GM18873 (cell line): ENCODE data around the gene DCP2.
"Not testable (repeated sequence)": the region's sequence is repeated elsewhere in the genome, so short reads cannot be mapped to it uniquely, and the experiment has no call there.

ENCODE experiments used
- ATAC-seq: cut with Tn5 transposase; IDR thresholded peaks from one replicate; pipeline ENCODE4 v1.9.1; 2021; ENCODE audit warnings: mild to moderate bottlenecking, moderate library complexity, moderate number of reproducible peaks; ENCODE audit not compliant: unreplicated experiment, low FRiP score

Gene DCP2

GRCh38 chr5:112976432-112977309 is at the start of gene DCP2:
TSS of gene DCP2 (plus strand) at chr5:112976798. CDS start at chr5:112976934, 136 bp downstream.
- peak; percentile 98 for ATAC-seq

- peak; percentile 86 for ATAC-seq
Observed at GRCh38 chr5:112929336-112930081, 47.1 kb upstream of the DCP2 start.

DNA sequence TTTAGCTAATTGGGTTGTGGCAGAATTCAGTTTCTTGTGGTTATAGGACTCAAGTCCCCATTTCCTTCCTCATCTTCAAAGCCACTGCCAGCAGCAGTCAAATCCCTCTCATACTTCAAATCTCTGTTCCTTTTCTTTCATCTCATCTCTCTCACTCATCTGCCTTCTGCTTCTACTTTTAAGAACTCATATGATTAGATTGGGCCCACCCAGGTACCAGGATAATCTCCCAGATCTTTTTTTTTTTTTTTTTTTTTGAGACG is 46.6 kb upstream of the DCP2 start:
- peak; percentile 41 for ATAC-seq

- ATAC-seq: no peak
Observed at GRCh38 chr5:112931473-112931872, 45.1 kb upstream of the DCP2 start.

- no peak for ATAC-seq
Observed at GRCh38 chr5:112933105-112933504, 43.5 kb upstream of the DCP2 start.

DNA sequence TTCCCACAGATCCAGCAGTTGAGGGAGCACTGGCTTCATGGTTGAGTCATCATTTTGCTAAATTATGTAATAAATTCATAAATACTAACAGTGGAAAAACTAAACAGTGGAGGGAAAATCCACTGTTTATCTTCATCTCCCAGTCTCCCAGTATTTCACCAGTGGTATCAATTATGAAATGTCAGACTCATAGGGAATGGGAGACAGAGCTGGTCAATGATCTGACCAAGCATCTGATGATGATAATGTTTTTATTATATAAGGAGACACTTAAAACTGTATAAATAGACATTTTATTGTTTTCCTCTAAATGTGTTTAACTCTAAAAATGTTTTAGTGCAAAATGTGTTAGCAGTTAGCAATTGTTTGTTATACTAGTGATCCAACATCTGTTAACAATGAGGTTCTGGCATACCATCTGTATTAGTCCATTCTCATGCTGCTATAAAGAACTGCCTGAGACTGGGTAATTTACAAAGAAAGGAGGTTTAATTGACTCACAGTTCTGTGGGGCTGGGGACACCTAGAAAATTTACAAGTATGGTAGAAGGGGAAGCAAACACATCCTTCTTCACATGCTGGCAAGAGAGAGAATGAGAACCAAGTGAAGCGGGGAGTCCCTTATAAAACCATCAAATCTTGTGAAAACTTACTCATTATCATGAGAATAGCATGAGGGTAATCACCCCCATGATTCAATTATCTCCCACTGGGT is 42.8 kb upstream of the DCP2 start:
- no peak for ATAC-seq

DNA sequence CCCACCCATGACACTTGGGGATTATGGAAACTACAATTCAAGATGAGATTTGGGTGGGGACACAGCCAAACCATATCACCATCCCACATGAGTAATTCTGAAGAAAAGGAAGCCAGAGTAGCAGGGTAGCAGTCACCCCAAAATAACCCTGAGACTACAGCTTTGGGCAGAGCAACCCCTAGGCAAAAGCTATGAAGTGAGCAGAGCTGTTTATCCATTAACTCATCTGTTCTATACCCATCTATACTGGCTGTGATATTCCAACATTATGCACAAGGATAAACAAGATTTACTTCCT is 42.3 kb upstream of the DCP2 start:
- no peak for ATAC-seq

GRCh38 chr5:112935675-112936074 is 40.9 kb upstream of the DCP2 start:
- ATAC-seq: no peak

- no peak for ATAC-seq
Observed at GRCh38 chr5:112938286-112938685, 38.3 kb upstream of the DCP2 start.

GRCh38 chr5:112940670-112941069 is 35.9 kb upstream of the DCP2 start:
- no peak for ATAC-seq

DNA sequence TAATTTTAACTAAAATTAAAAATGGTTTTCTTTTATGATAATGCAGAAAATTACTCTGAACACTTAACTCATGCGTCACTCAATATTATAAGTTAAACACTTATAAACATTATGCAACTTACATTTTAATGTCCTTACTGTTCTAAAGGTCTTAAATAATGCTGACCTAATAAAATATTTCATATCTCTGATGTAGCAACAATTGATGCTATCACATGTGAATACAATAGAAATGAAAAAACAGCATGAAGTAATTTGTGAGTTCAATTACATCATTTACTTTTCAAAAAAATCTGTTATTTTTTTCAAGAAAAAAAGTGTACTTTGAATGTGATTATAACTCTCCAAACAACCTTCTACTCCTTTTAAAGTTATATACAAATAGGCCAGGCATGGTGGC is 28.1 kb upstream of the DCP2 start:
- ATAC-seq: no peak

DNA sequence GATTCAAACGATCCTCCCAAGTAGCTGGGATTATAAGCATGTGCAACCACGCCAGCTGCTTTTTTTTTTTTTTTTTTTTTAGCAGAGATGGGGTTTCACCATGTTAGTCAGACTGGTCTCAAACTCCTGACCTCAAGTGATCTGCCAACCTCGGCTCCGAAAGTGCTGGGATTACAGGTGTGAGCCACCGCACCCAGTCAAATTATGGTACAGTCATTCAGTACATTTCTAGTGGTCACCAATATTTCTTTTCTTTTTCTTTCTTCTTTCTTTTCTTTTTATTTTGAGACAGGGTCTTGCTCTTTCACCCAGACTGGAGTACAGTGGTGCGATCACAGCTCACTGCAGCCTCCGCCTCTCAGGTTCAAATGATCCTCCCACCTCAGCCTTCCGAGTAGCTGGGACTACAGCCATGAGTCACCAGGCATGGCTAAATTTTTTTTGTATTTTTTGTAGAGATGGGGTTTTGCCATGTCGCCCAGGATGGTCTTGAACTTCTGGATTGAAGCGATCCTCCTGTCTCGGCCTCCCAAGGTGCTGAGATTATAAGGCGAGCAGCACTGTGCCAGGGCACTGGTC is 25.4 kb upstream of the DCP2 start:
- ATAC-seq: peak; percentile 83

GRCh38 chr5:112956606-112957005 is 20.0 kb upstream of the DCP2 start:
- no peak for ATAC-seq

- no peak for ATAC-seq
Observed at GRCh38 chr5:112957036-112957808, 19.4 kb upstream of the DCP2 start.

DNA sequence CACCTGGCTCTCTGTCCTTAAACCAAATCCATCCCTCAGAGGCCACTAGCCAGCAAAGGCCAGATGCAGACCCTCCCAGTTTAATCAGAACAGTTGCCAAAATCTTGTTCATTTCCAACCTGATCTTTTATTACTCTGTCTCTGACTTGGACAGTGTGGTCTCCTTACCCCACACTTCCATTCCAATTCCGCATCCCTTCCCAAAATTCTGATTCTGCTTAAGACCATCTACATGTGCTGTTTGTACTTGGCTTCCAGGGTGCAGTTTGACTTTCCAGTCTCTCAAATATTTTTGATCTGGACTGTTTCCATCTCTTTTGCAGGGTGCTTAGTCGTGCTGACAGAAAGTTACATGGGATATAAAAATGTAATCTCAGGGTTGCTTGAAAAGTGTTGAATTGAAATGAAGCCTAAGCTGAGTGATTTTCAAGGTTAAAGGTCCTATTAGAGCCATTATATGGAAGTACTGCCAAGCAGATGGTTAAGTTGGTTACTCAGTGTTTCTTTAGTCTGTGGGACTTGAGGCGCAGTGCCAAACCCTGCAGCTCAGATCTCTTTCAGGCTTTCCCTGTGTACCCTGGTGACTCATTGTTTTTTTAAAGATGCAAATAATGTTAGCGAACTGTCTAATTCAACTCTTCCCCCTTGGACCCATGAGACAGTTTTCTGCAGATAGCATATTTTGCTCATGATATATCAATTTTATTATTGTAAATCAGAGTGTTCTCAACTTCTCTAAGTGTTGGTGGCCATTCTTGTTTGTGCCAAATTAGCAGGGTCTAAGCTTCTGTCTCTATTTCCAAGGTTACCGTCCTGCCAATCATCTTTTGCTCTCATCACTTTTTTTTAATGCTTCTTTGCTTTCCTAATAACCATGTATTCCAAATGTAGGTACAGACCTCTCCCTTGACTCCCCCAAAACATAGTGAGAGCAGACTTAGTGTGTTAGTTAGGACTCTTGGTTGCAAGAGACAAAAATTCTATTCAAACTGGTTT is 18.2 kb upstream of the DCP2 start:
- ATAC-seq: peak; percentile 67

DNA sequence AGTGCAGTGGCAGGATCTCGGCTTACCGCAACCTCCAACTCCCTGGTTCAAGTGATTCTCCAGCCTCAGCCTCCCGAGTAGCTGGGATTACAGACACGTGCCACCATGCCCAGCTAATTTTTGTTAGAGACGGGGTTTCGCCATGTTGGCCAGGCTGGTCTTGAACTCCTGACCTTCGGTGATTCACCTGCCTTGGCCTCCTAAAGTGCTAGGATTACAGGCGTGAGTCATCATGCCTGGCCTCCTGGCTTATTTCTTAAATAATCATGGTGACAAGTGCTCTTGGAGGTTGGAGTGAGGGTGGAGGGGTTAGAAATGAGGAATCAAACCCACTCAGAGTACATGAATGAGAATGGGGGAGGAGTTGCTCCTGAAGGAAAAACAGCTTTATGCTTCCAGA is 16.7 kb upstream of the DCP2 start:
- ATAC-seq: not testable (repeated sequence)

DNA sequence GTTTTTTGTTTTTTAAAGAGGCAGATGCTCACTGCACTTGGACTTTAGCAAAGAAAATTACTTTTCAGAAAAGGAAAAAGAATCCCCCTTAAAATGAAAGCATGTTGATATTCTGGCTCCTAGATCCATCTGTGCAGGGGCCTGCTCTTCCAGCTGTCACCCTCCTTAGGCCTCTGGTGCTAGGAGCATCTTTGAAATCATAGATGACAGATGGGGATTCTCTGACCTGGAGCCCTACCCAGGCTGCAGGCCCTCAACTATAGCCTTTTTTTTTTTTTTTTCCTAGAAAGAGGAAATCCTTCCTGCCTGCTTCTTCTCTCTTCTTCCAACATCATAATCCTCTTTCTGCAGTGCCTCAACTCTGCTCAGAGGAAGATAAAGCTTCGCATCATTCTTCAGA is 16.3 kb upstream of the DCP2 start:
- ATAC-seq: no peak

DNA sequence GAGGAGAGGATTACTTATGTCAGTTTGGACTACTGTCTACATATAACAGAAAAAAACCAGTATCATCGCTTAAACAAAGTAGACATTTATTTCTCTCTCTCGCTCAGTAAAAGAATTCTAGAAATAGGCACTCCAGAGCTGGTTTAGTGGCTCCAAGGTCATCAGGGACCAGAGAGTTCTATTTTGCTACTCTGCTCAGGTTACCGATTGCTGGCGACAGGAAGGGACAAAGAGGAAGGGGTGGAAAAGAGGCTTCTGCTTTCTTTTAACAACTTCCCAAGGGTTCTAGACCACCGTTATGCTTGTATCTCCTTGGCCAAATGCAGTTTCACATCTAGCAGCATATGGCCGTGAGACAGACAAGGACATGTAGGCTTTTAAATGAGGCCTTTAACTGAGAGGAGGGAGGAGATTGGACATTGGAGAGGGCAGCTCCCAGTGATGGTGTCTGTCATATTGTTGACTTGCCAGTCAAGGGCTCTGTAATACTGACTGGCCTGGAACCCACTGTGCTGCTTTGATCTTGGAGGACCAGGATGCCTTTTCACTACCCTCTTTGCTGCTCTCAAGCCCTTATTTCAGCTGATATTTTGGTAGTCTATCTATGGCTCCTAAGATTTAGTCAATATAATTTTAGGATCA is 15.6 kb upstream of the DCP2 start:
- ATAC-seq: no peak

DNA sequence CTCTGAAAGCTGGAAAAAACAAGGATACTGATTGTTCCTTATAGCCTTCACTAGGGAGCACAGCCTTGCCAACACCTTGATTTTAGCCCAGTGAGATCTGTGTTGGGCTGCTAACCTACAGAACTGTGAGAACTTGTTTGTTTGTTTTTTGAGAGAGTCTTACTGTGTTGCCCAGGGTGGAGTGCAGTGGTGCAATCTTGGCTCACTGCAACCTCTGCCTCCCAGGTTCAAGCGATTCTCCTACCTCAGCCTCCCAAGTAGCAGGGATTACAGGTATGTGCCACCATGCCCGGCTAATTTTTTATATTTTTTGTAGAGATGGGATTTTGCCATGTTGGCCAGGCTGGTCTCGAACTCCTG is 13.2 kb upstream of the DCP2 start:
- ATAC-seq: not testable (repeated sequence)
